NOMO-1 treated with dmso at 0.1 percent for 144 hours (cell line): ENCODE measurements around the gene MYO1C.
"Not testable (repeated sequence)": the region's sequence is repeated elsewhere in the genome, so short reads cannot be mapped to it uniquely, and the experiment has no call there.

Source experiments
- DNase-seq: peaks from one replicate; lab custom pipeline; 2025; ENCODE audit not compliant: unreplicated experiment; lab: John Stamatoyannopoulos, UW

The MYO1C gene

DNA sequence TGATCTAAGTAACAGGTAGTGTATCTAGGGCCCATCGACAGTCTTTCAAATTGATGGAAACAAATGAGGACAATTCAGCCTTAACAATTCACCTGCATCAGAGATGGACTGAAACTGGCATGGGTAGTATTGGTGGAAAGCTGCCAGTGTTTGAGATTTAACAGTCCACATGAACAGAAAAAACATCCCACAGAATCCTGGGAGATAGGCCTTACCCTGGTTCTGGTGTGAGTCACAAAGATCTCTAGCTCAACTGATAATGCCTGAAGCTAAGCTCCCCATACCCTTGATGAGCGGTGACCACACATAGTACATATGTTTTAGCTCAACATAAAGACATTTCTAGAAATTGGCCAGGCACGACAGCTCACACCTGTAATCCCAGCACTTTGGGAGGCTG, 58.3 kb downstream of the MYO1C start:
- DNase-seq = no peak

- no peak for DNase-seq
Measured at GRCh38 chr17:1431631-1432104, 60.8 kb downstream of the MYO1C start.

DNA sequence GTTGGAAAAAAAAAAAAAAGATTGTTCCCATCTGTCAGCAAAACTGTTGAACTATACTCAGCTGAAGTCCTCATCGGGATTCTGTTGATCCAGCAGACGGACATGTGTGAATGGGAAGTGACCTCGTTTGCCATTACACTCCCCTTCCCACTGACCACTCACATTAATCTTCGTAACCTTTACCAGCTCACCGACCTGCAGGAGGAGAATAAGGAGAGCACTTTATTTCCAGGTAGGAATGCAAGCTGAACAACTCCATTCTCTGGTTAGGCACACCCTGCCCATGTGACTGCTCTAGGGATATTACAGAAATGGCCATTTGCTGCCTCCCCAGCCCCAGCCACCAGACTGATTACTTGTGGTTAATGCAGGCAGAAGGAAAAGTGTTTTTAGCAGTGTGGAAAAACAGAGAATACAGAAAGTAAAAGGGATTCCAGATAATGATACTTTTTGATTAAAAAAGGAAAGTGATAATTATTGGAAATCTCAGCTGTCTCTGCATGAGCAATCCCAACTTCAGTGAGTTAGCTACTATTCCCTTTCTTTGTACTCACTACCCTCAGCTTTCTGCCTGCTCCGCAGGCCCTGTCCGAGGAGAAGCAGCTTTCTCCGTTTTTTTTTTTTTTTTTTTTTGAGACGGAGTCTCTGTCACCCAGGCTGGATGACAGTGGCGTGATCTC, 68.9 kb downstream of the MYO1C start:
- DNase-seq = no peak

DNA sequence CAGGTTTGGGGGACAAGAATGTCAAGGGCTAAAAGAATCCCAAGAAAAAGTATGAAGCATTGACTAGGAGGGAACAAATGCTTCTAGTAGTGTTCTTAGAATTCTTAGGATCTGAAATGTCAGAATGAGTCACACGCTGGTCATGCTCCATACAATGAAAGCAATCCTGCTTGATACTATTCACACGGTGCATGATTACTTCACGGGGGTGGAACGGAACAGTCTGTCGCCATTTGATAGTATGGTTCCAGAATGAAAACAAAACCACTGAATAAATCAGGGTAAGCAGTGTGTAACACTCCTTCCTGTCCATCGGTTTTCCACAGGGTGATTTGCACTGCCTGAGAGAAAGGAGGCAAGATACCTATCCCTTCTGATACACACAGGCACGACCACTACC, 69.6 kb downstream of the MYO1C start:
- DNase-seq = no peak

DNA sequence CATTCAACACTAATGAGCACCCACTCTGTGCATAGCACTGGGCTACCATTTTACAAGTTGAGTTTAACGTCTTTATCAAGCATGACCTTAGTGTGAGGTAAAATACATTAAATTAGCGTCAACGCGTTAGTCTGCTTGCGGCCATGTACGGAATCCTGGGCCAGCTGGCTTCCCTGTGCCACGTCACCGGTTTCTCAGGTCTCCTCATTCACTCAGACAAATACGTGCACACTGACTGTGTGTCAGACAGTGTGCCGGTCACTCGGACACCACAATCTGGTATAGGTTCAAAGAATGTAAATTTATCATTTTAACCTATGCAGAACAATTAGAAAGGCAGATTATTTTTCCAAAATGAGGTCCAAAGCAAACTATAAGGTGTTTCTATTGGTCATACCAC, 71.0 kb downstream of the MYO1C start:
- no peak for DNase-seq

- DNase-seq = no peak
Measured at GRCh38 chr17:1420981-1421380, 71.5 kb downstream of the MYO1C start.

- DNase-seq = no peak
Measured at GRCh38 chr17:1420163-1420562, 72.3 kb downstream of the MYO1C start.

DNA sequence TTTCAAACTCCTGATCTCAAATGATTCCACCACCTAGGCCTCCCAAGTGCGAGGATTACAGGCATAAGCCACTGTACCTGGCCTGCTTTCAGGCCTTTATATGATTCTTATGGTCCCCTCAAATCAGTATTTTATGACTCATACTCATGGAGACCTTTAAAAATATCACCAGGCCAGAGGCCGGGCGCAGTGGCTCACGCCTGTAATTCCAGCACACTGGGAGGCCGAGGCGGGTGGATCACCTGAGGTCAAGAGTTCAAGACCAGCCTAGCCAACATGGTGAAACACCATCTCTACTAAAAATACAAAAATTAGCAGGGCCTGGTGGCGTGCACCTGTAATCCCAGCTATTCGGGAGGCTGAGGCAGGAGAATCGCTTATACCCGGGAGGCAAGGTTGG, 74.0 kb downstream of the MYO1C start:
- DNase-seq = not testable (repeated sequence)

GRCh38 chr17:1416414-1416813, 76.1 kb downstream of the MYO1C start:
- no peak for DNase-seq

GRCh38 chr17:1414634-1415033, 77.9 kb downstream of the MYO1C start:
- no peak for DNase-seq
